Uterus (tissue), 4 donors: Measurements from ENCODE around the gene SERINC2. TPM values are rescaled to one million over a fixed set of nuclear protein-coding genes. Genes with fewer than 3 reads are reported as not detected.
"Not testable (repeated sequence)": the region's sequence is repeated elsewhere in the genome, so short reads cannot be mapped to it uniquely, and the experiment has no call there.

Experiments
- DNase-seq, 2 donors: peaks; one replicate each; pipeline ENCODE4 v3.0.0-alpha.2; 2019 to 2020
- H3K27ac ChIP-seq, 2 donors: fragments of 200-600 bp; sonication (generic); 1 replicate in 1 of 2; 2 replicates in 1 of 2; pipeline ENCODE4 v1.5.1; 2016 to 2018
- H3K27me3 ChIP-seq, 2 donors: fragments of 200-600 bp; sonication (generic); one replicate each; pipeline ENCODE4 v1.5.1; 2018 to 2019; ENCODE audit warnings: control low read depth in 1 of 2
- H3K36me3 ChIP-seq, 2 donors: fragments of 200-600 bp; sonication (generic); one replicate each; pipeline ENCODE4 v1.5.1; 2019; ENCODE audit warnings: control low read depth in 1 of 2
- H3K4me1 ChIP-seq, 2 donors: fragments of 200-600 bp; sonication (generic); one replicate each; pipeline ENCODE4 v1.5.1; 2018 to 2019; ENCODE audit warnings: control low read depth in 1 of 2
- H3K4me3 ChIP-seq, 2 donors: fragments of 200-600 bp; sonication (generic); 1 replicate in 1 of 2; 2 replicates in 1 of 2; pipeline ENCODE4 v1.5.1; 2018 to 2019; ENCODE audit warnings: mild to moderate bottlenecking in 1 of 2
- H3K9me3 ChIP-seq, 2 donors: fragments of 200-600 bp; sonication (generic); one replicate each; pipeline ENCODE4 v1.5.1; 2019; ENCODE audit warnings: control low read depth in 1 of 2
- POLR2A ChIP-seq, 2 donors: fragments of 450-650 bp; IDR thresholded peaks; one replicate each; pipeline ENCODE4 v1.6.1; 2016; ENCODE audit warnings: antibody characterized with exemption in 2 of 2, mild to moderate bottlenecking in 1 of 2, moderate library complexity in 1 of 2
- intact Hi-C: fragments of 100-400 bp; cut with DNase I; formaldehyde crosslinking; loops from one replicate; pipeline ENCODE4 v1.15.1; 2023; ENCODE audit warnings: low total_unique reads
- total RNA-seq, 4 donors: library from RNA; depleted of rRNA in 3 of 4; stranded (reverse); fragments of >200 nt in 3 of 4; gene quantifications; one replicate each; pipeline versions ENCODE4 v1.1.0 to v1.2.4, GENCODE V29; 2014 to 2023
- TF ChIP-seq, protein P1 (sequence below), 4 experiments: fragments of 200-600 bp in 2 of 4; fragments of 450-650 bp in 2 of 4; sonication (generic) in 2 of 4; IDR thresholded peaks; one replicate each; pipeline ENCODE4 v1.5.1; 2016 to 2019; ENCODE audit warnings: antibody characterized with exemption in 4 of 4, mild to moderate bottlenecking in 2 of 4, moderate library complexity in 1 of 4
- donor health status: DM: yes; HTN: yes; CAD: no.

Gene SERINC2
- total RNA-seq, 4 donors from 2014 or later, result 0.29 to 3.9 (median 1.7) TPM; not detected in 1

DNA sequence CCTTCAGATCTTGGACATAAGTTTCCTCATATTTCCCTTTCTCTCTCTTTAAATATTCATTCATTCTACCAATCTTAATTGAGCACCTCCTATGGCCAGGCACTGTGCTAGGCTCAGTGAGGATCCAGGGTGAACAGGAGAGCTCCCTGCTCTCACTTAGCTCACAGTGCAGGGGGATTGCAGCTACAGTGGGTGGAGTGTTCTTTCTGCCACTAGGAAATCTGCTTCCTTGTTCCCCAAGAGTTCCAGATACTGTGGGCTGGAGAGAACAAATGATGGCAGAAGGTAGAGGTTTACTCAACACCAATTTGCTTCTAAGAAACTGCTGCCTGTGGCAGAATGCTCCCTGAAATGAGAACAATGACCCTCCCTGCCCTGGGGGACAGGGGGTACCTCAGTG lies 35.0 kb upstream of the SERINC2 start:
- no peak for TF ChIP-seq POLR2A (IDR thresholded peaks at IDR 0.05)
- H3K27ac ChIP-seq, result no peak overlapping the region
- H3K4me1 ChIP-seq, result peaks cover 0 to 6% of the 10 kb centered on the region in 2 donors
- H3K36me3 ChIP-seq, result no peaks in the 10 kb centered on the region
- no peak overlapping the region for H3K4me3 ChIP-seq
- no peaks in the 10 kb centered on the region for H3K27me3 ChIP-seq
- H3K9me3 ChIP-seq, result no peaks in the 10 kb centered on the region
- intact Hi-C loops, result no loop called here
- DNase-seq, result no peak

DNA sequence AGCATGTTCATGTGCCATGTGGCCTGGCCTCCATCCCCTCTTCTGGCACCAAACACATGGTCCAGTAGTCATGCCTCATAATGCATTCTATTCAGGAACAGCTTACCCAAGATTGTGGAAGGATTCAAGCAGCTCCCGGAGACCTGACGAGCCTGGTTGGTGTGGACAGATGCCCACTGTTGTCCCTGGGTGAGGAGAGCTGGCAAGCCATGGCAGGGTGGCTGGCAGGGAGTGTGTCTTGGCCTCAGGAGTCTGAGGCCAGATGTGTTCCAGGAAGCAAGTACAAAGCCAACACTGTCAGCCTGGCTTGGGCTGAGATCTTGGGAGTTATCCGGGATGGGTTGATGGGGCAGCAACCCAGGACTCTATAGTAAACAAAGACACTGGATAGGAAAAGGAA lies 32.8 kb upstream of the SERINC2 start:
- no peaks in the 10 kb centered on the region for H3K4me1 ChIP-seq
- H3K4me3 ChIP-seq, result no peak overlapping the region
- TF ChIP-seq, protein P1, sequence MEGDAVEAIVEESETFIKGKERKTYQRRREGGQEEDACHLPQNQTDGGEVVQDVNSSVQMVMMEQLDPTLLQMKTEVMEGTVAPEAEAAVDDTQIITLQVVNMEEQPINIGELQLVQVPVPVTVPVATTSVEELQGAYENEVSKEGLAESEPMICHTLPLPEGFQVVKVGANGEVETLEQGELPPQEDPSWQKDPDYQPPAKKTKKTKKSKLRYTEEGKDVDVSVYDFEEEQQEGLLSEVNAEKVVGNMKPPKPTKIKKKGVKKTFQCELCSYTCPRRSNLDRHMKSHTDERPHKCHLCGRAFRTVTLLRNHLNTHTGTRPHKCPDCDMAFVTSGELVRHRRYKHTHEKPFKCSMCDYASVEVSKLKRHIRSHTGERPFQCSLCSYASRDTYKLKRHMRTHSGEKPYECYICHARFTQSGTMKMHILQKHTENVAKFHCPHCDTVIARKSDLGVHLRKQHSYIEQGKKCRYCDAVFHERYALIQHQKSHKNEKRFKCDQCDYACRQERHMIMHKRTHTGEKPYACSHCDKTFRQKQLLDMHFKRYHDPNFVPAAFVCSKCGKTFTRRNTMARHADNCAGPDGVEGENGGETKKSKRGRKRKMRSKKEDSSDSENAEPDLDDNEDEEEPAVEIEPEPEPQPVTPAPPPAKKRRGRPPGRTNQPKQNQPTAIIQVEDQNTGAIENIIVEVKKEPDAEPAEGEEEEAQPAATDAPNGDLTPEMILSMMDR (IDR thresholded peaks at IDR 0.05), result no peak
- no peak for TF ChIP-seq POLR2A (IDR thresholded peaks at IDR 0.05)
- H3K9me3 ChIP-seq, result no peaks in the 10 kb centered on the region
- no peak for DNase-seq
- intact Hi-C loops, result no loop called here
- H3K27ac ChIP-seq, result no peak overlapping the region
- H3K36me3 ChIP-seq, result no peaks in the 10 kb centered on the region
- H3K27me3 ChIP-seq, result no peaks in the 10 kb centered on the region

DNA sequence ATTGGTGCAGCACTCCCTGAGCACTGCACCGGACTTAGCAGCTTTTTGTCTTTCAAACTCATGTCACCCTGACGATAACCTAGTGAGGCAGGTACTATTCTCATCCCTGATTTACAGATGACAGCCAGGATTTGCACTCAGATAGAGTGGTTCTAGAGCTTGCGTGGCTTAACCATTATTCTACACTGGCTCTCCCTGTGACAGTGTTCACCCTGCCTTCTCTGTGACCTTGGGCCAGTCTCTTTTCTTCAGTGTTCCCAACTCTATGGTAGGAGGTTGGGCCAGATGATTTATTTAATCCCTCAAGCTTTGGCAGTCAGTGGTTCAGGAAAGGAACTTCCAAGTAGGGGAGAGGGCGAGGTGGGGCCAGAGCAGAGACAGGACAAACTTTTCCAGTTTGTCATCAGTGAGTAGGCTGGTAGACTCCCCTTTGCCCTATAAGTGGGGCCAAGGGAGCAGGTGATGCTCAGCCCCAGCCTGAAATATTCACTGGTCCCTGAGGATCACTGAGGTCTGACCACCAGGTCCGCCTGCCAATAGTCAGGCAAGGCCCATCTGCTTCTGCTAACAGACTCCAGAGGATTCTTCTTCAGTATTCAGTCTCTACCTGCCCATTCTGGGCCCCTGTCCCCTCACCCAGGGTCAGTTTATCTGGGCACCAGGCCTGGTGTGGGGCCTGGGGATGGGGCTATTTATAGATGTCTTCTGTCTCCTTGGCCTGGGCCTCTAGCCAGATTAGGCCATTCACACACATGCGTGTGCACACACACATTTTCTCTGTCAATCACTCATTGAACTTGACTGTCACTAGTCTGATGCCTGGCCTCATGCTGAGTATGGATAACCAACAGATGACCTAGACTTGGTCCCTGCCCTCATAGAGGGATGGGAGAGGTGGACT lies 31.4 kb upstream of the SERINC2 start:
- H3K27ac ChIP-seq, result no peak overlapping the region
- TF ChIP-seq, protein P1 (IDR thresholded peaks at IDR 0.05), result no peak
- TF ChIP-seq POLR2A (IDR thresholded peaks at IDR 0.05), result no peak
- no peaks in the 10 kb centered on the region for H3K9me3 ChIP-seq
- H3K4me3 ChIP-seq, result no peak overlapping the region
- H3K36me3 ChIP-seq, result no peaks in the 10 kb centered on the region
- no peak for DNase-seq
- intact Hi-C loops, result no loop called here
- H3K27me3 ChIP-seq, result no peaks in the 10 kb centered on the region
- no peaks in the 10 kb centered on the region for H3K4me1 ChIP-seq

DNA sequence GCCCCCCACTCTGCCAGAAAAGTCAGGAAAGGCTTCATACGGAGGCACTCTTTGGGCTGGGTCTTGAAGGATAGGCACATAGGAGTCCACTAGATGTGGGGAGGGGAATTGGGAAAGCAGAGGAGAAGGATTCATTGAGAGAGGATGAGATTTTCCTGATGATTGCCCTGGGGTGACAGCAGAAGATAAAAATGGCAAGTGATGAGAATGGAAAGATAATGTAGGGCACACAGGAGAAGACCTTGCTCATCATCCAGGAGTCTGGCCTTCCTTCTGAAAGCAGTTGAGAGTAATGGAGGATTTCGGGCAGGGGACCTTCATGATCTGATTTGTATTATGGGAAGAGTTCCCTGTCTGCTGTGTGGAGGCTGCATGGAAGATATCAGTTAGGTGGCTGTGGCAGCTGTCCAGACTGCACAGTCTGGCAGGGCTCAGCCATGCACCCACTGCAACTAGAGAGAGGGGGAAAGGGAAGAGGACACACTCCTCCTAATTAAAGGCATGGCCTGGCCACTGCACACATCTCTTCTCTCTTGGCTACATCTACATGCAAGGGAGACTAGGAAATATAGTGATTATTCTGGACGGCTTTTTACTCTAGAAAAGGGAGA lies 30.5 kb upstream of the SERINC2 start:
- intact Hi-C loops, result no loop called here
- DNase-seq, result no peak
- Histone ChIP-seq H3K27me3 (no peaks in the 10 kb centered on the region), H3K9me3 (no peaks in the 10 kb centered on the region), H3K27ac (no peak overlapping the region), H3K4me1 (no peaks in the 10 kb centered on the region), H3K4me3 (no peak overlapping the region), H3K36me3 (no peaks in the 10 kb centered on the region)
- no peak for TF ChIP-seq POLR2A (IDR thresholded peaks at IDR 0.05)
- TF ChIP-seq, protein P1 (IDR thresholded peaks at IDR 0.05), result no peak

DNA sequence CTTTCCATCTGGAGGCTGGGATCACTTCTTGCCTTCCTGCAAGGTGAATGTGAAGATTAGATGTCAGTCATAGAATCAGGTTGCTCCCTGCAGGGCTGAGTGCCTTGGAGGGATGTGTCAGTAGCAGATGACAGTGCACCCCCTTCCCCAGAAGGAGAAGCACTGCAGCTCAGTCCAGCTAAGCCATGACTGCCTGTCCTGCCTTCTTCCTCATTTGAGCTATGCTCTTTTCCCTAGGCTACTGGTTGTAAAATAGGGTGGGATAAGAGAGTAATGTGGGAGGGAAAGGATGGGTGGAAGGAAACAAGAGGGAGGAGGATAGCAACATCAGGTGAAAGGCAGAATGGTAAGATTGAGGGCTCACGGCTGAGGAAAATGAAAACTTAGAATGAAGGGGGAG lies 29.0 kb upstream of the SERINC2 start:
- Histone ChIP-seq H3K9me3 (no peaks in the 10 kb centered on the region), H3K27me3 (no peaks in the 10 kb centered on the region), H3K4me3 (no peak overlapping the region), H3K36me3 (no peaks in the 10 kb centered on the region), H3K4me1 (no peaks in the 10 kb centered on the region), H3K27ac (no peak overlapping the region)
- no peak for TF ChIP-seq POLR2A (IDR thresholded peaks at IDR 0.05)
- TF ChIP-seq, protein P1 (IDR thresholded peaks at IDR 0.05), result no peak
- intact Hi-C loops, result no loop called here
- DNase-seq, result no peak

DNA sequence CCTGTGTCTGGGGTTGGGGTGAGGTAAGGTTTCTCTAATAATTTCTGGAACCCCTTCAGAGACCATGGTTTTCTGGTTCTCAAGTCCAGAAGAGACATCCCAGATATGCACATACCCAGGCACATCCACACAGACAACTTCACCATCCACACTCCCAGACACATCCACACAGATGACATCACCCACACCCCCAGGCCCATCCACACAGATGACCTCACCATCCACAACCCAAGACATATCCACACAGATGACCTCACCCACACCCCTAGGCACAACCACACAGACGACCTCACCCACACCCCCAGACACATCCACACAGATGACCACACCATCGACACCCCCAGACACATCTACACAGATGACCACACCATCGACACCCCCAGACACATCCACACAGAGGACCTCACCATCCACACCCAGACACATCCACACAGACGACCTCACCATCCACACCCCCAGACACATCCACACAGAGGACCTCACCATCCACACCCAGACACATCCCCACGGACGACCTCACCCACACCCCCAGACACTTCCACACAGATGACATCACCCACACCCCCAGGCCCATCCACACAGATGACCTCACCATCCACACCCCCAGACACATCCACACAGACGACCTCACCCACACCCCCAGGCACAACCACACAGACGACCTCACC lies 26.3 kb upstream of the SERINC2 start:
- H3K36me3 ChIP-seq, DNase-seq, H3K4me1 ChIP-seq, intact Hi-C loops, H3K27me3 ChIP-seq, H3K9me3 ChIP-seq, H3K27ac ChIP-seq, H3K4me3 ChIP-seq: not testable (repeated sequence)
